ENCODE measurements around the gene DDX49. TPM values are rescaled to one million over a fixed set of nuclear protein-coding genes. Genes with fewer than 3 reads are reported as not detected.

Gene DDX49
- total and polyA plus RNA-seq, 8 donors = 25.3 to 185 (median 53.5) TPM

DNA sequence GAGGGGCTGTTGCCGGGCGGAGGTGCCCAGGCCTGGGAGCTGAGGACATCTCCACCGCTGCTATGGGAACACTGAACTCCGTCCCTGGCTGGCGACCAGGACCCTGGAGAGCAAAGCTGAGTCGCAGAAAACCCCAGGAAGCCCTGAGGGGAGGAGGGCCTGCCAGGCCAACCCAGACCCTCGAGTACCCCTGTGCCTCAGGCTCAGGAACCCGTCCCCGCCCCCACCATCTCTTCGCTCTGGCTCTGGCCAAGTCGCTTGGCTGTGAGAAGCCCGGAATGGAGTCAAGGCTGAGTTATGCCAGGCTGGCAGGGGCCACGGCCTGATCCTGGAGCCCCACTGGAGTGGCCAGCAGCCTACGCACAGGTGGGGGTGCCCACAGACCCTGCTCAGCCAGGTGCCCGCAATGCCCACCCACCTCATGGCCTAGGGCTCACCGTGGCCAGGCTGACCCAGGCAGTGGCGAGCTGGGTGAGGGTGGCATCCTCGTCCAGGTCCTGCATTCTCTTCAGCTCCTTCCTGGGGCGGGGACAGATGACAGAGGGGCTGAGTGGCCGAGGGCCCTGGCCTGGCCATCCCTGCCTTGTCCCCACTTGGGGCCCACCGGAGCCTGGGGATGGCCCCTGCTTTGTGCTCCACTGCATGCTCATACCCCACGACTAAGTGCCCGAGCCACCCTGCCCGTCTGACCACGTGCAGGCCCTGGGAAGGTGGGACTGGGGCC lies 15.0 kb upstream of the DDX49 start:
- no peak for TF ChIP-seq POLR2AphosphoS5 (IDR thresholded peaks at IDR 0.05)
- no peaks in the 10 kb centered on the region for H3K4me1 ChIP-seq
- no peak for DNase-seq
- whole genome bisulfite sequencing, 5 donors = 91 to 95% (median 94%) methylated on average over 6 to 25 of the region's 25 CpGs
- H3K27ac ChIP-seq = no peak overlapping the region
- no peaks in the 10 kb centered on the region for H3K27me3 ChIP-seq
- intact Hi-C loops (cut with DNase I; ENCODE audit: low total_unique reads) = no loop called here
- H3K4me3 ChIP-seq = no peak overlapping the region
- H3K36me3 ChIP-seq = peaks cover 69 to 92% (median 90%) of the 10 kb centered on the region in 4 donors
- no peaks in the 10 kb centered on the region for H3K9me3 ChIP-seq

DNA sequence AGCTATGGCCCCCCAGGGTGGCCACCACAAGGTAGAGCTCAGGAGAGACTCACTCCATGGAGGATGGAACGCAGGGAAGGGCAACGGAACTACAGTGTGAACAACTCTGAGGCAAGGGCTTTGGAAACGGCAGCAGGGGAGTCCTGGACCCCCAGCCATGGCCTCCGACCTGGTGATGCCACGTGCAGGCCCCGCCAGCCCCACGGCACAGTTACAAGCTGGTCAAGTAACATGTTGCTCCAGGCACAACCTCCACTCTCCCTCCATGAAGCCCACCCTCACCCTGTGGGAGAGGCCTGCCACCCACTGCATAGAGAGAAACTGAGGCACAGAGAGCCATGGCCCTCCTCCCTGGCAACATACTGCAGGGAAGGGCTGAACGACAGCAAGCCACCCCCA lies 14.5 kb upstream of the DDX49 start:
- intact Hi-C loops (cut with DNase I; ENCODE audit: low total_unique reads) = no loop called here
- H3K4me1 ChIP-seq = no peaks in the 10 kb centered on the region
- DNase-seq = no peak
- TF ChIP-seq POLR2AphosphoS5 (IDR thresholded peaks at IDR 0.05) (no peak), EP300 (IDR thresholded peaks at IDR 0.05) (no peak), POLR2A (IDR thresholded peaks at IDR 0.05) (no peak)
- TF ChIP-seq, protein P1, sequence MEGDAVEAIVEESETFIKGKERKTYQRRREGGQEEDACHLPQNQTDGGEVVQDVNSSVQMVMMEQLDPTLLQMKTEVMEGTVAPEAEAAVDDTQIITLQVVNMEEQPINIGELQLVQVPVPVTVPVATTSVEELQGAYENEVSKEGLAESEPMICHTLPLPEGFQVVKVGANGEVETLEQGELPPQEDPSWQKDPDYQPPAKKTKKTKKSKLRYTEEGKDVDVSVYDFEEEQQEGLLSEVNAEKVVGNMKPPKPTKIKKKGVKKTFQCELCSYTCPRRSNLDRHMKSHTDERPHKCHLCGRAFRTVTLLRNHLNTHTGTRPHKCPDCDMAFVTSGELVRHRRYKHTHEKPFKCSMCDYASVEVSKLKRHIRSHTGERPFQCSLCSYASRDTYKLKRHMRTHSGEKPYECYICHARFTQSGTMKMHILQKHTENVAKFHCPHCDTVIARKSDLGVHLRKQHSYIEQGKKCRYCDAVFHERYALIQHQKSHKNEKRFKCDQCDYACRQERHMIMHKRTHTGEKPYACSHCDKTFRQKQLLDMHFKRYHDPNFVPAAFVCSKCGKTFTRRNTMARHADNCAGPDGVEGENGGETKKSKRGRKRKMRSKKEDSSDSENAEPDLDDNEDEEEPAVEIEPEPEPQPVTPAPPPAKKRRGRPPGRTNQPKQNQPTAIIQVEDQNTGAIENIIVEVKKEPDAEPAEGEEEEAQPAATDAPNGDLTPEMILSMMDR (IDR thresholded peaks at IDR 0.05) = no peak
- no peaks in the 10 kb centered on the region for H3K9me3 ChIP-seq
- no peak overlapping the region for H3K27ac ChIP-seq
- H3K27me3 ChIP-seq = no peaks in the 10 kb centered on the region
- no peak overlapping the region for H3K4me3 ChIP-seq
- WGBS, 5 donors = 87 to 94% (median 90%) methylated on average over 5 to 8 of the region's 8 CpGs
- H3K36me3 ChIP-seq = peaks cover 64 to 92% (median 90%) of the 10 kb centered on the region in 4 donors

DNA sequence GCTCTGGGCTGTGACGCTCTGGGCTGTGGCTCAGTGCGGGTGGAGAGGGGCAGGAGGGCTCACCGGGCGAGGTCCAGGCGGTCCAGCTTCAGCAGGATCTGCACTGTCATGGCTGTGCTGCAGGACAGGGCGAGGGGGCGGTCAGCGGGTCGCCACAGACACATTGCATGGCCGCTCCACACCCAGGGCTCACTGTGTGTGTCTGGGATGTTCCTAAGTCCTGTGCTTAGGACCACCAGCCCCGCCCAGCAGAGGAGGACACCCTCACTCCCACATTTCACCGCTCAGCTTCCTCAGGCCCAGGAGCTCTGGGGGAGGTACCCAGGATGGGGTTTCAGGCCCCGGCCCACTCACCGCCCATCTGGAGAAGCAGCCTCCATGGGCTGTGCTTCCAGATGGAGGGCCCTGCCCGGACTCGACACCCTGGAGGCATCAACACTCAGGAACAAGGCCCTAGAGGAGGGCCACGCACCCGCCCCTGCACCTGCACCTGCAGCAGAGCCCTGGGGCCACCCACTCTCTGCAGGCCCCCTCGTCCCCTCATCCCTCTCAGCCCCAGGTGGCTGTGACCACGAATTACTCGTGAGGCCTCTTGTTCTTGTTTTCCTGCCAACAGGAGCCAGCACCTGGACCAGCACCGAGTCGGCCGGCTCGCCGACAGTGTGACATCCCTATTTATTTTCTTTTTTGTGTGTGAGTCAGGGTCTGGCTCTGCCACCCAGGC lies 13.8 kb upstream of the DDX49 start:
- Histone ChIP-seq H3K36me3 (peaks cover 64 to 92% (median 90%) of the 10 kb centered on the region in 4 donors), H3K4me3 (no peak overlapping the region), H3K4me1 (no peaks in the 10 kb centered on the region), H3K27me3 (no peaks in the 10 kb centered on the region), H3K27ac (no peak overlapping the region), H3K9me3 (no peaks in the 10 kb centered on the region)
- no peak for DNase-seq
- intact Hi-C loops (cut with DNase I; ENCODE audit: low total_unique reads) = no loop called here
- TF ChIP-seq POLR2A (IDR thresholded peaks at IDR 0.05) (no peak), POLR2AphosphoS5 (IDR thresholded peaks at IDR 0.05) (no peak), EP300 (IDR thresholded peaks at IDR 0.05) (no peak)
- TF ChIP-seq, protein P1 (IDR thresholded peaks at IDR 0.05) = no peak
- 87 to 95% (median 93%) methylated on average over 17 to 26 of the region's 26 CpGs for WGBS, 5 donors

DNA sequence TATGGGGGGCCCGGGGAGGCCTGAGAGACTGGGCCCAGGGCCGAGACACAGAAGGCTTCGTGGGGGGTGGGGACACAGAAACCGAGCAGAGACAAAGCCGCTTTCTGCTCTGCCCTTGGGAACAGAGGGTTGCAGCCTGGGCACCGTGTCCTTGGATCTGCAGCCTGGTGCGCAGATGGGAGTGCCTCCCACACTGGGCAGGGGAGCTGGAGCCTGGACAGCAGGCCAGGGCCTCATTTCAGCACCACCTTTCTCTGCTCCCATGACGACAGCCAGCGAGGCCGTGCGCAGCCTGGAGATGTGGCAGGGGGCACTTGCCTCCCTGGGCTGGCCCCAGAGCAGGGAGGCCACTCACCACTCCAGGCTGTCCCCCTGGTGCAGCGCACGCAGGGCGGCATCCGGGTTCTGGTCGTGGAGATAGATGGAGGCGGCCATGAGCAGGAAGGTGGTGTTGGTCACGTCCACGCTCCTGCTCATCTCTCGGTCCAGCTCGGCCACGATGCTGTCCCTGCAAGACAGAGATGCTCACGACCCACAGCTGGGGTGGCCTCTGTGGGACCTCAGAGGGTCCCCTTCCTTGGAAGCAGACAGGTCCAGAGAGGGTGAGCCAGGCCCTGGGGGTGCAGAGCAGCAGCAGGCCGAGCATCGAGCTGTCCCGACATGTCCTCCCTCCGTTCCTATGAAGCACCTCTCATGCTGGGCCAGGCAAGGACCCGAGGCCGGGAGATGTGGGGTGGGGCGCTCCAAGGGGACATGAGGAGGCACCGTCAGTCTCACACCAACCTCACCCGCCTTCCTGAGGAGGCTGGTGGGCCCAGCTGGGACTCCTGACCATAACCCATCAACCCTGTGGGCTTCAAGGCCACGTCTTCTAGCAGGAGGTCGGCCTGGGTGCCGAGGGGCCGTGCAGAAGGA lies 12.7 kb upstream of the DDX49 start:
- no peak overlapping the region for H3K4me3 ChIP-seq
- no peak overlapping the region for H3K27ac ChIP-seq
- peaks cover 61 to 91% (median 89%) of the 10 kb centered on the region in 4 donors for H3K36me3 ChIP-seq
- DNase-seq = no peak
- no peaks in the 10 kb centered on the region for H3K27me3 ChIP-seq
- H3K9me3 ChIP-seq = no peaks in the 10 kb centered on the region
- no peaks in the 10 kb centered on the region for H3K4me1 ChIP-seq
- TF ChIP-seq EP300 (IDR thresholded peaks at IDR 0.05) (no peak), POLR2A (IDR thresholded peaks at IDR 0.05) (no peak), POLR2AphosphoS5 (IDR thresholded peaks at IDR 0.05) (no peak)
- TF ChIP-seq, protein P1 (IDR thresholded peaks at IDR 0.05) = no peak
- 88 to 96% (median 92%) methylated on average over 24 to 36 of the region's 36 CpGs for WGBS, 5 donors
- intact Hi-C loops (cut with DNase I; ENCODE audit: low total_unique reads) = no loop called here

All from stomach (tissue), 9 donors.